HG03139 (cell line): ENCODE results near the gene LIME1.
A peak's percentile ranks its signal among the peaks of the same experiment; 100 is the strongest.

Experiments
- ATAC-seq: cut with Tn5 transposase; IDR thresholded peaks from one replicate; pipeline ENCODE4 v1.9.1; 2021; ENCODE audit not compliant: unreplicated experiment

LIME1 gene

GRCh38 chr20:63696628-63697356, 39.7 kb upstream of the LIME1 start, which contains the start of gene TNFRSF6B:
TSS of gene TNFRSF6B (plus strand) at chr20:63696652. CDS start at chr20:63696768, 116 bp downstream.
- no peak for ATAC-seq

- no peak for ATAC-seq
These were observed 39.1 kb upstream of the LIME1 start for GRCh38 chr20:63697357-63697867.

GRCh38 chr20:63697868-63698545, 38.5 kb upstream of the LIME1 start:
- no peak for ATAC-seq

- no peak for ATAC-seq
These were observed 37.6 kb upstream of the LIME1 start for GRCh38 chr20:63698739-63699465.

- ATAC-seq: no peak
These were observed 36.8 kb upstream of the LIME1 start for GRCh38 chr20:63699466-63700198.

- no peak for ATAC-seq
These were observed 36.0 kb upstream of the LIME1 start for GRCh38 chr20:63700199-63701050.

GRCh38 chr20:63701051-63701328, 35.5 kb upstream of the LIME1 start:
- no peak for ATAC-seq

GRCh38 chr20:63701329-63702035, 35.0 kb upstream of the LIME1 start:
- no peak for ATAC-seq

GRCh38 chr20:63702036-63702665, 34.3 kb upstream of the LIME1 start:
- no peak for ATAC-seq

- ATAC-seq: no peak
These were observed 33.6 kb upstream of the LIME1 start for GRCh38 chr20:63702751-63703470.

- no peak for ATAC-seq
These were observed 32.9 kb upstream of the LIME1 start for GRCh38 chr20:63703471-63703975.

- ATAC-seq: no peak
These were observed 32.3 kb upstream of the LIME1 start for GRCh38 chr20:63703976-63704748.

- ATAC-seq: no peak
These were observed 31.7 kb upstream of the LIME1 start for GRCh38 chr20:63704749-63705117.

GRCh38 chr20:63705232-63706026, 31.0 kb upstream of the LIME1 start:
- no peak for ATAC-seq

- no peak for ATAC-seq
These were observed 30.3 kb upstream of the LIME1 start for GRCh38 chr20:63706027-63706695.

- peak; percentile 7 for ATAC-seq
These were observed 29.5 kb upstream of the LIME1 start for GRCh38 chr20:63706852-63707557.
